T-helper 17 cell (primary cell): ENCODE results near the gene UGT1A5. TPM values are rescaled to one million over a fixed set of nuclear protein-coding genes. Genes with fewer than 3 reads are reported as not detected.
"Not testable (repeated sequence)": the region's sequence is repeated elsewhere in the genome, so short reads cannot be mapped to it uniquely, and the experiment has no call there.

Source experiments
- ATAC-seq: fragments of 150-1000 bp; cut with Tn5 transposase; 2 replicates; pipeline ENCODE4 v1.10.0; 2021; ENCODE audit warnings: mild to moderate bottlenecking, moderate library complexity
- DNase-seq, 3 donors: peaks; one replicate each; pipeline versions ENCODE4 v3.0.0 to v3.0.0-alpha.2; 2020 to 2021
- H3K9me3 ChIP-seq: one replicate; pipeline ENCODE4 v1.7.0; 2013; ENCODE audit warnings: low read length, mild to moderate bottlenecking; ENCODE audit not compliant: control insufficient read depth, poor library complexity, severe bottlenecking
- H3K27ac Mint-ChIP-seq: one replicate; pipeline ENCODE4 v1.8.0; 2022; ENCODE audit warnings: mild to moderate bottlenecking, moderate library complexity, mixed read lengths
- H3K27me3 Mint-ChIP-seq: one replicate; pipeline ENCODE4 v1.8.0; 2022; ENCODE audit warnings: mixed read lengths
- H3K36me3 Mint-ChIP-seq: one replicate; pipeline ENCODE4 v1.8.0; 2022; ENCODE audit warnings: low read depth, mixed read lengths
- H3K4me1 Mint-ChIP-seq: one replicate; pipeline ENCODE4 v1.8.0; 2022; ENCODE audit warnings: mild to moderate bottlenecking, mixed read lengths
- H3K4me3 Mint-ChIP-seq: one replicate; pipeline ENCODE4 v1.8.0; 2022; ENCODE audit warnings: mild to moderate bottlenecking, moderate library complexity, mixed read lengths
- total RNA-seq, 4 donors: library from RNA in 2 of 4; stranded (reverse) in 2 of 4; gene quantifications; one replicate each; pipeline ENCODE4 v1.2.3 and lab custom pipeline; 2022 to 2026

Gene UGT1A5
- total RNA-seq, 2 donors from 2014 or later: not detected

GRCh38 chr2:233702238-233702637 lies 10.5 kb upstream of the UGT1A5 start:
- ATAC-seq: no peak
- no peak for DNase-seq
- Mint-ChIP-seq H3K4me3 (no peak overlapping the region), H3K27ac (no peak overlapping the region), H3K4me1 (no peaks in the 10 kb centered on the region), H3K27me3 (peaks cover 42% of the 10 kb centered on the region), H3K36me3 (peaks cover 6% of the 10 kb centered on the region)
- no peaks in the 10 kb centered on the region for H3K9me3 ChIP-seq

DNA sequence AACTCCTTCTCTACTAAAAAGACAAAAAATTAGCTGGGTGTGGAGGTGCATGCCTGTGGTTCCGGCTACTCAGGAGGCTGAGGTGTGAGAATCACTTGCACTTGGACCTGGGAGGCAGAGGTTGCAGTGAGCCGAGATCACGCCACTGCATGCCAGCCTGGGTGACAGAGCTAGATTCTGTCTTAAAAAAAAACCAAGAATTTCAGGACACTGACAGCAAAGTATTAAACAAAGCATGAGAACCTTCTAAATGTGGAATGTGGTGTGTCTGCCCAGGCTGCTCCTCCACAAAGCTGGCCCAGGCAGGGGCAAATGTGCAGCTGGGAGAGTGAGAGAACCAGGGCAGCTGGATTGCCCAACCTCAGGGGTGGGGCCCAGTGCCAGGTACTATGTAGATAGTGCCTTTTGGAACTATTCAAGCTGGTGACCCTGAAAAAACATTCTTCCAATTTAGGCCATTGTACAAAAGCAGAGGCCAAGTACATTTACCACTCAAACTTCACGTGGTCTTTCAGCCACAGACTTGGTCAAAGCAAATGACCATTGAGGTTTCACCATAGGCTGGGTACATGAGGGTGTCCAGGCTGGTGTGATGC lies 6.7 kb upstream of the UGT1A5 start:
- H3K27me3 Mint-ChIP-seq: peaks cover 56% of the 10 kb centered on the region
- no peak overlapping the region for H3K27ac Mint-ChIP-seq
- DNase-seq (no peak), ATAC-seq (no peak)
- H3K36me3 Mint-ChIP-seq: peaks cover 6% of the 10 kb centered on the region
- H3K4me1 Mint-ChIP-seq: no peaks in the 10 kb centered on the region
- H3K9me3 ChIP-seq: no peaks in the 10 kb centered on the region
- no peak overlapping the region for H3K4me3 Mint-ChIP-seq

- DNase-seq: no peak
- ATAC-seq: no peak
- no peak overlapping the region for H3K27ac Mint-ChIP-seq
- H3K4me1 Mint-ChIP-seq: peaks cover 3% of the 10 kb centered on the region
- no peak overlapping the region for H3K4me3 Mint-ChIP-seq
- H3K36me3 Mint-ChIP-seq: peaks cover 6% of the 10 kb centered on the region
- peaks cover 56% of the 10 kb centered on the region for H3K27me3 Mint-ChIP-seq
- no peaks in the 10 kb centered on the region for H3K9me3 ChIP-seq
These were observed 6.0 kb upstream of the UGT1A5 start for GRCh38 chr2:233706720-233707119.

GRCh38 chr2:233707940-233708644 lies 4.6 kb upstream of the UGT1A5 start:
- no peaks in the 10 kb centered on the region for H3K9me3 ChIP-seq
- H3K4me1 Mint-ChIP-seq: peaks cover 5% of the 10 kb centered on the region
- DNase-seq (no peak), ATAC-seq (no peak)
- H3K27ac Mint-ChIP-seq: no peak overlapping the region
- peaks cover 59% of the 10 kb centered on the region for H3K27me3 Mint-ChIP-seq
- peaks cover 9% of the 10 kb centered on the region for H3K36me3 Mint-ChIP-seq
- no peak overlapping the region for H3K4me3 Mint-ChIP-seq

- Mint-ChIP-seq H3K4me3 (no peak overlapping the region), H3K4me1 (peaks cover 7% of the 10 kb centered on the region), H3K36me3 (peaks cover 9% of the 10 kb centered on the region), H3K27ac (no peak overlapping the region), H3K27me3 (peaks cover 66% of the 10 kb centered on the region)
- ATAC-seq: no peak
- DNase-seq: no peak
- no peaks in the 10 kb centered on the region for H3K9me3 ChIP-seq
These were observed 3.8 kb upstream of the UGT1A5 start for GRCh38 chr2:233708942-233709341.

GRCh38 chr2:233711312-233712008 lies 1.2 kb upstream of the UGT1A5 start:
- H3K4me3 Mint-ChIP-seq: no peak overlapping the region
- peak; percentile 61 for ATAC-seq
- DNase-seq: peak; percentile 23 to 59 (median 30)
- H3K36me3 Mint-ChIP-seq: peaks cover 7% of the 10 kb centered on the region
- peaks cover 8% of the 10 kb centered on the region for H3K4me1 Mint-ChIP-seq
- H3K27me3 Mint-ChIP-seq: peaks cover 77% of the 10 kb centered on the region
- H3K27ac Mint-ChIP-seq: no peak overlapping the region
- no peaks in the 10 kb centered on the region for H3K9me3 ChIP-seq

DNA sequence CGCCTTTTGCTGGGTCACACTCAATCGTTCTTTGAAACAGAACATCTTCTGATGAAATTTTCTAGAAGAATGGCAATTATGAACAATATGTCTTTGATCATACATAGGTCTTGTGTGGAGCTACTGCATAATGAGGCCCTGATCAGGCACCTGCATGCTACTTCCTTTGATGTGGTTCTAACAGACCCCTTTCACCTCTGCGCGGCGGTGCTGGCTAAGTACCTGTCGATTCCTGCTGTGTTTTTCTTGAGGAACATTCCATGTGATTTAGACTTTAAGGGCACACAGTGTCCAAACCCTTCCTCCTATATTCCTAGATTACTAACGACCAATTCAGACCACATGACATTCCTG lies 532 bp downstream of the UGT1A5 start:
- ATAC-seq: no peak
- Mint-ChIP-seq H3K27me3 (peaks cover 81% of the 10 kb centered on the region), H3K36me3 (peaks cover 3% of the 10 kb centered on the region), H3K4me1 (peaks cover 9% of the 10 kb centered on the region), H3K27ac (no peak overlapping the region), H3K4me3 (no peak overlapping the region)
- no peak for DNase-seq
- H3K9me3 ChIP-seq: no peaks in the 10 kb centered on the region

DNA sequence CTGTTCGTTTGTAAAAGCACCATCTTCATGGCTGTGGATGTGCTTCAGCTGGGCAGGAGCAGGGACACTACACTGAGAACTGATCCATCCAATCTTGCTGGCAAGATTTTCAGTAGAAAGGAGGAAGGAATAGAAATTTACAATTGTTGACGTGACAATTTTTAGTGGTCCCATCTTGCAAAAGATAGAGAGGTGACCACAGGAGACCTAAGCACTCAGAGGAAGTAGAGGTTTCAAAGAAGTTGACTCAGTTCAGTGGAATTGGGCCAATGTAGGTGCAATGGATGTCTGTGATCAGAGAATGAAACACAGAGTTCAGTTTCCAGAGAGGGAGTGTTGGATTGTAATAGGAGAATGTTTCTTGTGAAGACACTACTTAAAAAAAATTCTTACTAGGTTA lies 1.4 kb downstream of the UGT1A5 start:
- Mint-ChIP-seq H3K27ac (no peak overlapping the region), H3K4me3 (no peak overlapping the region), H3K4me1 (peaks cover 10% of the 10 kb centered on the region), H3K27me3 (peaks cover 82% of the 10 kb centered on the region), H3K36me3 (peaks cover 3% of the 10 kb centered on the region)
- no peaks in the 10 kb centered on the region for H3K9me3 ChIP-seq
- no peak for ATAC-seq
- no peak for DNase-seq

- no peak within 1 kb of the TSS for H3K4me3 Mint-ChIP-seq
- peaks cover 75% of the 10 kb centered on the region for H3K27me3 Mint-ChIP-seq
- H3K4me1 Mint-ChIP-seq: peaks cover 4% of the 10 kb centered on the region
- H3K36me3 Mint-ChIP-seq: no peaks in the 10 kb centered on the region
- DNase-seq: no peak
- no peaks in the 10 kb centered on the region for H3K9me3 ChIP-seq
- no peak for ATAC-seq
- no peak within 1 kb of the TSS for H3K27ac Mint-ChIP-seq
These were observed 5.8 kb downstream of the UGT1A5 start, which contains the start of gene UGT1A4 for GRCh38 chr2:233718552-233718951. UGT1A4 (plus strand) TSS chr2:233718736; CDS start chr2:233718821, 85 bp downstream.

DNA sequence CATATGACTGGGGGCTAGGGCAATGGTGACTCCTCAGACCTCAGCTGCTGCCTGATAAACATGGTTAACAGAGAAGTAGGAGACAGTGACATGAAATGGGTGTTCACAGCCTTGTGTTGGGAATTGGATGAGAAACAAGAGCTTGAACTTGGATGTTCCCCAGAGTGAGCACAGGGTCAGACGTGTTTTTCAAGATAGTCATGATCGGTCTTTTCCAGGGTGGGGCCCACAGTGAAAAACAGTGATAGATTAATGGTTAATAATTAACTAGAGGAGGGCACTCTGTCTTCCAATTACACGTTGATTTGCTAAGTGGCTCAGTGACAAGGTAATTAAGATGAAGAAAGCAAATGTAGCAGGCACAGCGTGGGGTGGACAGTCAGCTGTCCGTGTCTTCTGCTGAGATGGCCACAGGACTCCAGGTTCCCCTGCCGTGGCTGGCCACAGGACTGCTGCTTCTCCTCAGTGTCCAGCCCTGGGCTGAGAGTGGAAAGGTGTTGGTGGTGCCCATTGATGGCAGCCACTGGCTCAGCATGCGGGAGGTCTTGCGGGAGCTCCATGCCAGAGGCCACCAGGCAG lies 16.1 kb downstream of the UGT1A5 start, which contains the start of gene UGT1A3:
UGT1A3 (plus strand) TSS at position 320 of the 579 bp plus-strand sequence; CDS start at position 405, 85 bp downstream.
- Mint-ChIP-seq H3K4me3 (no peak within 1 kb of the TSS), H3K36me3 (no peaks in the 10 kb centered on the region), H3K27me3 (peaks cover 37% of the 10 kb centered on the region), H3K27ac (no peak within 1 kb of the TSS), H3K4me1 (peaks cover 2% of the 10 kb centered on the region)
- ATAC-seq (no peak), DNase-seq (no peak)
- no peaks in the 10 kb centered on the region for H3K9me3 ChIP-seq

DNA sequence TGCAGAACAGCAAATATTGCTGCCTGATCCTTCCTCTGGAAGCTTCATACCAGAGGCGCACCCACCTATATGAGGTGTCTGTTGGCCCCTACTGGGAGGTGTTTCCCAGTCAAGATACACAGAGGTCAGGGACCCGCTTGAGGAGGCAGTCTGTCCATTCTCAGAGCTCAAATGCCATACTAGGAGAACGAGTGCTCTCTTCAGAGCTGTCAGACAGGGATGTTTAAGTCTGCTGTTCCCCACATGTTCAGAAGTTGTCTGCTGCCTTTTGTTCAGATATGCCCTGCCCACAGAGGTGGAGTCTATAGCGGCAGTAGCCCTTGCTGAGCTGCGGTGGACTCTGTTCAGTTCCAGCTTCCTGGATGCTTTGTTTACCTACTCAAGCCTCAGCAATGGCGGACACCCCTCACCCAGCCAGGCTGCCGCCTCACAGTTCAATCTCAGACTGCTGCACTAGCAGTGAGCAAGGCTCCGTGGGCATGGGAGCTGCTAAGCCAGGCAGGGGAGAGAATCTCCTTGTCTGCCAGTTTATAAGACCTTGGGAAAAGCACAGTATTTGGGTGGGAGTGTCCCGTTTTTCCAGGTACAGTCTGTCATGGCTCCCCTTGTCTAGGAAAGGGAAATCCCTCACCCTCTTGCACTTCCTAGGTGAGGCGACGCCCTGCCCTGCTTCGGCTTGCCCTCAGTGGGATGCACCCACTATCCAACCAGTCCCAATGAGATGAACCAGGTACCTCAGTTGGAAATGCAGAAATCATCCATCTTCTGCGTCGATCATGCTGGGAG lies 24.4 kb downstream of the UGT1A5 start:
- H3K9me3 ChIP-seq, H3K4me1 Mint-ChIP-seq, H3K36me3 Mint-ChIP-seq, H3K4me3 Mint-ChIP-seq, ATAC-seq, DNase-seq, H3K27ac Mint-ChIP-seq: not testable (repeated sequence)
- H3K27me3 Mint-ChIP-seq: peaks cover 57% of the 10 kb centered on the region

DNA sequence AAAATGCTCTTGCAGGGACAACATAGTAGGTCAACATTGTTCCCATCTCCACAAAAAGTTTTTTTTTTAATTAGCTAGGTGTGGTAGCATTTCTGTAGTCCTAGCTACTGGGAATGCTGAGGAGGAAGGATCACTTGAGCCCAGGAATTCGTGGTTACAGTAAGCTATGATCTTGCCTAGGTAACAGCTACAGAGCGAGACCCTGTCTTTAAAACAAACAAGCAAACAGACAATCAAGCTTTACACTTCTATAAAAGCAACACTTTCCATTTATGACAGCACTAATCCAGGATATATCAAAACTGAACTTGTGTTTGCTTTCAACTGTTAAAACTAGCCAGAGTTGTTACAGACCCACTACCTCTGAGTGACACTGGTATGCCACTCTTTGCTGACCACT lies 28.2 kb downstream of the UGT1A5 start:
- Mint-ChIP-seq H3K27me3 (peaks cover 60% of the 10 kb centered on the region), H3K36me3 (peaks cover 3% of the 10 kb centered on the region), H3K27ac (no peak overlapping the region), H3K4me1 (no peaks in the 10 kb centered on the region), H3K4me3 (no peak overlapping the region)
- ATAC-seq: no peak
- no peaks in the 10 kb centered on the region for H3K9me3 ChIP-seq
- DNase-seq: no peak
